A549 (cell line): Measurements from ENCODE around the gene RRBP1.

Experiments used
- CHD2 ChIP-seq: fragments of 150-350 bp; IDR thresholded peaks from 2 replicates; pipeline ENCODE4 v1.6.1; 2014; ENCODE audit warnings: low read length; ENCODE audit not compliant: partially characterized antibody
- CTCF ChIP-seq: fragments of >200 bp; sonication (Bioruptor Twin); formaldehyde crosslinking; IDR thresholded peaks from 3 replicates; pipeline ENCODE4 v1.5.1; 2016
- FOSL2 ChIP-seq, 2 experiments: fragments of 450-650 bp in 1 of 2; fragments of >200 bp in 1 of 2; sonication (Bioruptor Twin) in 1 of 2; formaldehyde crosslinking; IDR thresholded peaks; 2 replicates each; pipeline versions ENCODE4 v1.5.0 to v1.6.1; 2016 to 2020; ENCODE audit warnings: mild to moderate bottlenecking in 1 of 2, moderate library complexity in 1 of 2
- JUNB ChIP-seq: fragments of >200 bp; sonication (Bioruptor Twin); formaldehyde crosslinking; IDR thresholded peaks from 2 replicates; pipeline ENCODE4 v1.6.1; 2016
- POLR2A ChIP-seq: IDR thresholded peaks from 2 replicates; pipeline ENCODE4 v1.6.1; 2012; ENCODE audit warnings: mild to moderate bottlenecking, low read length
- ZC3H11A ChIP-seq: fragments of 450-650 bp; IDR thresholded peaks from 2 replicates; pipeline ENCODE4 v1.6.1; 2014; ENCODE audit warnings: antibody characterized with exemption, mild to moderate bottlenecking

- TF ChIP-seq POLR2A = no peak
- TF ChIP-seq FOSL2 (IDR thresholded peaks at IDR 0.05) = no peak
- TF ChIP-seq FOSL2 (CRISPR knock-in tag; IDR thresholded peaks at IDR 0.05) = no peak
- no peak for TF ChIP-seq JUNB
- no peak for TF ChIP-seq ZC3H11A
- TF ChIP-seq CTCF = no peak
- no peak for TF ChIP-seq CHD2
Measured at GRCh38 chr20:17676942-17677341, 5.1 kb downstream of the RRBP1 start.
